ENCODE data around the gene THRAP3. TPM values are rescaled to one million over a fixed set of nuclear protein-coding genes. Genes with fewer than 3 reads are reported as not detected.

Gene THRAP3
- total and polyA plus RNA-seq, 2 of the 8 experiments (the other 6 are each of a cell fraction or from before 2014, with no cell fraction given): 40.2 to 183 TPM

DNA sequence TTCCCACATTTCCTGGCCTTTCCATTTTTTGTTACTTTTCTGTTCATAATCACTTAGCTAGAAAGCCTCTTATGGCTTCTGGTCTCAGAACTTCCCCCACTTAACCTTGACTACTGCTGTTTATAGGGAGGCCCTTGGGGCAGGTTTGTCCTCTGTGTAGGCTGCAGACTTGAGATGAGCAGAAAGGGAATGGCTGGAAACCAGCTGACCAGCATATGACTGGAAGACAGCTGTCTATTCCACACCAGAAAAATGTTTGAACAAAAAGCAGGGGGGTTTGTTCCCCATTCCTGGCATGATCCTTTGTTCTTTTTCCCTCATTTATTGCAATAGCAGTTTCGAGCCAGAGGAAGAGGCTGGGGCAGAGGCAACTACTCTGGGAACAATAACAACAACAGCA is 77.0 kb downstream of the THRAP3 start:
- no peak overlapping the region for H3K4me3 ChIP-seq (ENCODE audit: extremely low read depth in 1 of 4, insufficient read depth in 2 of 4, low read depth in 3 of 4, low read length in 4 of 4)
- H3K36me3 ChIP-seq (ENCODE audit: control insufficient read depth in 2 of 4, insufficient read depth in 4 of 4, low read length in 3 of 4): peaks cover 25 to 67% (median 53%) of the 10 kb centered on the region in 4 experiments
- no peak for FAIRE-seq
- H4K8ac ChIP-seq (ENCODE audit: extremely low read depth, insufficient read depth, low read length): no peak overlapping the region
- peaks cover 0 to 3% (median 1%) of the 10 kb centered on the region in 4 experiments; a peak in 2 of 7 replicates for H3K4me1 ChIP-seq (replicated peaks in 1 of 4; ENCODE audit: control insufficient read depth in 3 of 4, insufficient read depth in 4 of 4, low read length in 3 of 4)
- no peak overlapping the region for H2BK20ac ChIP-seq (ENCODE audit: low read length)
- H3K79me1 ChIP-seq (ENCODE audit: low read depth, low read length): no peaks in the 10 kb centered on the region; the same call in 1 of the 2 replicates
- peaks cover 0 to 8% of the 10 kb centered on the region in 2 experiments for H4K20me1 ChIP-seq (replicated peaks in 1 of 2; ENCODE audit: control insufficient read depth in 1 of 2, insufficient read depth in 2 of 2, low read length in 2 of 2)
- no peak for DNase-seq (ENCODE audit: low read depth in 1 of 2, low spot score in 2 of 2)
- H2BK5ac ChIP-seq (ENCODE audit: low read depth, low read length): no peak overlapping the region
- H3K4ac ChIP-seq (replicated peaks; ENCODE audit: insufficient read length, low read depth, low read length): no peak overlapping the region
- H3K4me2 ChIP-seq (ENCODE audit: insufficient read depth in 1 of 2, low read depth in 2 of 2, low read length in 2 of 2): no peak overlapping the region
- H2BK120ac ChIP-seq (replicated peaks; ENCODE audit: low read depth, low read length): no peak overlapping the region
- H2BK15ac ChIP-seq (ENCODE audit: low read length): no peak overlapping the region
- H2AFZ ChIP-seq (ENCODE audit: low read length): no peak overlapping the region
- no peaks in the 10 kb centered on the region for H3K9me3 ChIP-seq (ENCODE audit: insufficient read depth in 2 of 2, low read depth in 1 of 2, low read length in 1 of 2)
- ChIA-PET CTCF (ENCODE audit: partially characterized antibody) (interaction anchor here (0.6 to 10.4 kb wide), 14 partner anchors 15 to 206 kb away, joined by 3 to 68 read pairs (median 5); partner anchors contain the start of genes STK40 and TRAPPC3), POLR2A (ENCODE audit: partially characterized antibody) (interaction anchor here (1.3 kb wide), 1 partner anchor 67 kb away, joined by 3 read pairs; no protein-coding TSS in a partner anchor)
- H3K18ac ChIP-seq (ENCODE audit: extremely low read depth, low read length): no peak overlapping the region
- no peak overlapping the region for H3K9ac ChIP-seq (replicated peaks in 1 of 4; ENCODE audit: extremely low read depth in 1 of 4, low read depth in 3 of 4, low read length in 3 of 4)
- H3K23ac ChIP-seq (ENCODE audit: insufficient read length): no peak overlapping the region
- no peak overlapping the region for H3K56ac ChIP-seq (replicated peaks; ENCODE audit: insufficient read length, low read depth, low read length)
- no peak overlapping the region for H2BK12ac ChIP-seq (ENCODE audit: low read depth, low read length)
- TF ChIP-seq NRF1 (IDR thresholded peaks at IDR 0.05; ENCODE audit: low read depth, low read length): no peak
- no peak for TF ChIP-seq CREB1 (IDR thresholded peaks at IDR 0.05)
- TF ChIP-seq RXRA (IDR thresholded peaks at IDR 0.05; ENCODE audit: insufficient read depth, low read depth, low read length): no peak
- no peak for TF ChIP-seq POU5F1 (IDR thresholded peaks at IDR 0.05; ENCODE audit: low read depth, low read length)
- no peak for TF ChIP-seq CHD2 (IDR thresholded peaks at IDR 0.05; ENCODE audit: low read length)
- no peak for TF ChIP-seq KDM4A (IDR thresholded peaks at IDR 0.05; ENCODE audit: low read depth, low read length, severe bottlenecking)
- no peak for TF ChIP-seq ATF2 (IDR thresholded peaks at IDR 0.05; ENCODE audit: low read length)
- TF ChIP-seq, protein P1, sequence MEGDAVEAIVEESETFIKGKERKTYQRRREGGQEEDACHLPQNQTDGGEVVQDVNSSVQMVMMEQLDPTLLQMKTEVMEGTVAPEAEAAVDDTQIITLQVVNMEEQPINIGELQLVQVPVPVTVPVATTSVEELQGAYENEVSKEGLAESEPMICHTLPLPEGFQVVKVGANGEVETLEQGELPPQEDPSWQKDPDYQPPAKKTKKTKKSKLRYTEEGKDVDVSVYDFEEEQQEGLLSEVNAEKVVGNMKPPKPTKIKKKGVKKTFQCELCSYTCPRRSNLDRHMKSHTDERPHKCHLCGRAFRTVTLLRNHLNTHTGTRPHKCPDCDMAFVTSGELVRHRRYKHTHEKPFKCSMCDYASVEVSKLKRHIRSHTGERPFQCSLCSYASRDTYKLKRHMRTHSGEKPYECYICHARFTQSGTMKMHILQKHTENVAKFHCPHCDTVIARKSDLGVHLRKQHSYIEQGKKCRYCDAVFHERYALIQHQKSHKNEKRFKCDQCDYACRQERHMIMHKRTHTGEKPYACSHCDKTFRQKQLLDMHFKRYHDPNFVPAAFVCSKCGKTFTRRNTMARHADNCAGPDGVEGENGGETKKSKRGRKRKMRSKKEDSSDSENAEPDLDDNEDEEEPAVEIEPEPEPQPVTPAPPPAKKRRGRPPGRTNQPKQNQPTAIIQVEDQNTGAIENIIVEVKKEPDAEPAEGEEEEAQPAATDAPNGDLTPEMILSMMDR (IDR thresholded peaks at IDR 0.05; ENCODE audit: control extremely low read depth in 1 of 3, insufficient read depth in 1 of 3, low read depth in 1 of 3, low read length in 3 of 3): no peak
- no peak for TF ChIP-seq NANOG (IDR thresholded peaks at IDR 0.05; ENCODE audit: insufficient read depth, low read depth, low read length, poor library complexity, severe bottlenecking)
- no peak for TF ChIP-seq BRCA1 (IDR thresholded peaks at IDR 0.05; ENCODE audit: low read depth, low read length)
- 92% methylated on average over 1 of the region's 1 CpG; no CpG with 5 or more reads in 1 of the 2 experiments for WGBS, 2 experiments (ENCODE audit: extremely low coverage in 1 of 2, insufficient coverage in 1 of 2, insufficient read length in 1 of 2, insufficient replicate concordance in 2 of 2, low coverage in 1 of 2, low lambda C conversion rate in 2 of 2, missing lambda C conversion rate in 1 of 2)
- H3K79me2 ChIP-seq (ENCODE audit: control insufficient read depth in 1 of 2, insufficient read depth in 2 of 2, low read length in 2 of 2): no peaks in the 10 kb centered on the region
- H4K91ac ChIP-seq (replicated peaks; ENCODE audit: insufficient read length, low read length): no peak overlapping the region
- no peak overlapping the region for H2AK5ac ChIP-seq (ENCODE audit: low read depth, low read length)
- H3K14ac ChIP-seq (ENCODE audit: insufficient read length): no peak overlapping the region
- H3K27me3 ChIP-seq (replicated peaks in 1 of 4; ENCODE audit: control insufficient read depth in 3 of 4, extremely low read depth in 1 of 4, insufficient read depth in 3 of 4, low read length in 3 of 4): no peaks in the 10 kb centered on the region
- no peak overlapping the region for H4K5ac ChIP-seq (ENCODE audit: insufficient read length, low read depth, low read length)
- H3K27ac ChIP-seq (ENCODE audit: low read depth, low read length): no peak overlapping the region
- H3K23me2 ChIP-seq (ENCODE audit: low read depth, low read length): no peaks in the 10 kb centered on the region; the same call in none of the 2 replicates

Measured in H1 (cell line).